ENCODE data around the gene LCN2.
A peak's percentile ranks its signal among the peaks of the same experiment; 100 is the strongest.

The LCN2 gene

DNA sequence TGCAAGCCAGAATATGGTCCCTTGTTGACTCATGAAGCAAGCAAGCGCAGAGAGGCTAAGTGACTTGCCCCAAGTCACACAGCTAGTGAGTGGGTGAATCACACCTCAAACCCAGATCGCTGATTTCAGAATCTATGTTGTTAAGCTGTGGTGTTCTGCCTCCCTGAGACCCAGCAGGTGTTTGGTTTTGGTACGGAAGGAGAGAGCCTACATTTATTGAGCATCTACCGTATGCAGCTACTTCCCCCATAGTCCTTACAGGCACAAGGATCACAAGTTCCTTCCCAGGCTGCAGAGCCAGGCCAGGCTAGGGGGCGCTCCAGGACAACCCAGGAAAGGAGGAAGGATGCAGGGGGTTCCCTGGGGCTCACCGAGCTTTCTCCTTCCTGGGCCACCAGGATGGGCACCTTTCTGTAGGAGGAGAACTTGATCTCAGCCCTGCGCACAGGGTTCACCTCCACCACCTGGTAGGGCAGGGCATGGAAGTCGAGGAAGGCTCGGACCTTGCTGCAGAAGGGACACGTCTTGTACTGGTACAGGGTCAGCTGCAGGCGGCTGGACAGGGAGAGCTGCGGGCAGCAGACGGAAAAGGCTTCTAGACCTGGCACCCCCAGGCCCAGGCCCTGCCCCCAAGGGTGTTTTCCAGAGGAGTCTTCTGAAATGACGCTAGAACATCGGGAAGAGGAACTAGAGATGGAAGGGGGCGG lies 24.2 kb upstream of the LCN2 start:
- TF ChIP-seq SIN3A (IDR thresholded peaks at IDR 0.05; ENCODE audit: borderline replicate concordance, insufficient read depth, low read length) (no peak), POLR2AphosphoS5 (IDR thresholded peaks at IDR 0.05; ENCODE audit: low read depth, low read length) (no peak), TAF1 (IDR thresholded peaks at IDR 0.05; ENCODE audit: borderline replicate concordance, insufficient read depth, low read length) (no peak), FOXP2 (optimal IDR thresholded peaks at IDR 0.05; ENCODE audit: borderline replicate concordance, extremely low read depth, extremely low read length, insufficient read depth) (no peak)
- TF ChIP-seq, protein P1, sequence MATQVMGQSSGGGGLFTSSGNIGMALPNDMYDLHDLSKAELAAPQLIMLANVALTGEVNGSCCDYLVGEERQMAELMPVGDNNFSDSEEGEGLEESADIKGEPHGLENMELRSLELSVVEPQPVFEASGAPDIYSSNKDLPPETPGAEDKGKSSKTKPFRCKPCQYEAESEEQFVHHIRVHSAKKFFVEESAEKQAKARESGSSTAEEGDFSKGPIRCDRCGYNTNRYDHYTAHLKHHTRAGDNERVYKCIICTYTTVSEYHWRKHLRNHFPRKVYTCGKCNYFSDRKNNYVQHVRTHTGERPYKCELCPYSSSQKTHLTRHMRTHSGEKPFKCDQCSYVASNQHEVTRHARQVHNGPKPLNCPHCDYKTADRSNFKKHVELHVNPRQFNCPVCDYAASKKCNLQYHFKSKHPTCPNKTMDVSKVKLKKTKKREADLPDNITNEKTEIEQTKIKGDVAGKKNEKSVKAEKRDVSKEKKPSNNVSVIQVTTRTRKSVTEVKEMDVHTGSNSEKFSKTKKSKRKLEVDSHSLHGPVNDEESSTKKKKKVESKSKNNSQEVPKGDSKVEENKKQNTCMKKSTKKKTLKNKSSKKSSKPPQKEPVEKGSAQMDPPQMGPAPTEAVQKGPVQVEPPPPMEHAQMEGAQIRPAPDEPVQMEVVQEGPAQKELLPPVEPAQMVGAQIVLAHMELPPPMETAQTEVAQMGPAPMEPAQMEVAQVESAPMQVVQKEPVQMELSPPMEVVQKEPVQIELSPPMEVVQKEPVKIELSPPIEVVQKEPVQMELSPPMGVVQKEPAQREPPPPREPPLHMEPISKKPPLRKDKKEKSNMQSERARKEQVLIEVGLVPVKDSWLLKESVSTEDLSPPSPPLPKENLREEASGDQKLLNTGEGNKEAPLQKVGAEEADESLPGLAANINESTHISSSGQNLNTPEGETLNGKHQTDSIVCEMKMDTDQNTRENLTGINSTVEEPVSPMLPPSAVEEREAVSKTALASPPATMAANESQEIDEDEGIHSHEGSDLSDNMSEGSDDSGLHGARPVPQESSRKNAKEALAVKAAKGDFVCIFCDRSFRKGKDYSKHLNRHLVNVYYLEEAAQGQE (IDR thresholded peaks at IDR 0.05; ENCODE audit: insufficient read depth in 1 of 2, low read depth in 2 of 2, low read length in 2 of 2), result no peak

DNA sequence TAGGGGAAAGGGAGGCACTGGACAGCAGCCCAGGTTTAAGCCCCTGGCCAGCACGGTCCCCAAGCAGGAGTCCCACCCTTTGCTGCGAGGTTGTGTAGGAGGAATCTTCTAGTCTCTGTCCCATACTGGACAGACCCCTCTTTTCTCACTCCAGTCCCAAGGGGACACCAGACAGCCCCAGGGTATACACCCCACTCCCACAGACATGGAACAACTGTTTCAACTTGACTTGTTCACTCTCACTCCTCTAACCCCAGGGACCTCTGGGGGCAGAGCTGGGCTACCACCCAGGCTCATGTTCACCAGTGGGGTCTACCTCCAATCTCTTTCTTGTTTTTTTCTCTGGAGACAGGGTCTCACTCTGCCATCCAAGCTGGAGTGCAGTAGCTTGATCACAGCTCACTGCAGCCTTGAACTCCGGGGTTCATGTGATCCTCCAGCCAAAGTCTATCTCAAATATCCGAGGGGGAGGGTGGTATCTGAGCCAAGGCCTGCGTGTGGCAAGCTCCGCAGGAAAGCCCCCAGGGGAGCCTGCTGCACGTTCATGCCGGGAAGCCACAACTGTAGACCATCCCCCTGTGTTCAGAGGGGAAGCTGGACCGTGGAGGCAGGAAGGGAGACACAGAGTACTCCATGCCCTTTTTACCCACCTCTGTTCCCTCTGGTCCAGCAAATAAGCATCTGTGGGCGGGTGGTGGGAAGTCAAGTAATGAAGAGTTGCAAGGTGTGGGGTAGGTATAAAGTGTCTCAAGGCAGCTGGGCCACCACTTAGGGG lies 23.5 kb upstream of the LCN2 start:
- TF ChIP-seq, protein P1 (IDR thresholded peaks at IDR 0.05; ENCODE audit: insufficient read depth in 1 of 2, low read depth in 2 of 2, low read length in 2 of 2), result no peak
- TF ChIP-seq SIN3A (IDR thresholded peaks at IDR 0.05; ENCODE audit: borderline replicate concordance, insufficient read depth, low read length) (no peak), POLR2AphosphoS5 (IDR thresholded peaks at IDR 0.05; ENCODE audit: low read depth, low read length) (no peak), TAF1 (IDR thresholded peaks at IDR 0.05; ENCODE audit: borderline replicate concordance, insufficient read depth, low read length) (no peak)

DNA sequence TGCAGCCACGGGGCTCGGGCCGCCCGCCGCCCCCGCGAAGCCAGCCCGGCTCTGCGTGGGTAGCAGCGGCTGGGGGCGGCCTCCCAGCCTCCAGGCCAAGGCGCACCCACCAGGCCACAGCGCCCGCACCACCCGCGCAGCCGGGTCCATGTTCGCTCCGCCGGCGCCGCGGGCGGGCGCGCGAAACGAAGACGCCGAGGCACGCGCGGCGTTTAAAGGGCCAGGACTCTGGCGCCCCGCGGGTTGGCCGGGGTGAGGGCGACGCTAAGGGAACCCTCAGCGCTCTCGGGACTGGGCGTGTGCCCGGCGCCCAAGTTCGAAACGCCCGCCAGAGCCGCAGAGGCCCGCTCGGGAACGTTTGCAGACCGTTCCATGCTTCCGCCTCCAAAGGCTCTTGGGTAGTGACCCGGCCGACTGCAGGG lies 21.7 kb upstream of the LCN2 start, which contains the start of gene PTGES2:
Gene PTGES2, minus strand, starts transcription at position 162 of the 422 bp plus-strand sequence. Its CDS starts 12 bp downstream, at position 150.
- TF ChIP-seq FOXP2 (optimal IDR thresholded peaks at IDR 0.05; ENCODE audit: borderline replicate concordance, extremely low read depth, extremely low read length, insufficient read depth) (no peak), POLR2AphosphoS5 (IDR thresholded peaks at IDR 0.05; ENCODE audit: low read depth, low read length) (peak; percentile 19; the same call in 1 of the 2 replicates), TAF1 (IDR thresholded peaks at IDR 0.05; ENCODE audit: borderline replicate concordance, insufficient read depth, low read length) (no peak), SIN3A (IDR thresholded peaks at IDR 0.05; ENCODE audit: borderline replicate concordance, insufficient read depth, low read length) (peak; percentile 65; the same call in 1 of the 2 replicates)
- TF ChIP-seq, protein P1 (IDR thresholded peaks at IDR 0.05; ENCODE audit: insufficient read depth in 1 of 2, low read depth in 2 of 2, low read length in 2 of 2), result no peak

DNA sequence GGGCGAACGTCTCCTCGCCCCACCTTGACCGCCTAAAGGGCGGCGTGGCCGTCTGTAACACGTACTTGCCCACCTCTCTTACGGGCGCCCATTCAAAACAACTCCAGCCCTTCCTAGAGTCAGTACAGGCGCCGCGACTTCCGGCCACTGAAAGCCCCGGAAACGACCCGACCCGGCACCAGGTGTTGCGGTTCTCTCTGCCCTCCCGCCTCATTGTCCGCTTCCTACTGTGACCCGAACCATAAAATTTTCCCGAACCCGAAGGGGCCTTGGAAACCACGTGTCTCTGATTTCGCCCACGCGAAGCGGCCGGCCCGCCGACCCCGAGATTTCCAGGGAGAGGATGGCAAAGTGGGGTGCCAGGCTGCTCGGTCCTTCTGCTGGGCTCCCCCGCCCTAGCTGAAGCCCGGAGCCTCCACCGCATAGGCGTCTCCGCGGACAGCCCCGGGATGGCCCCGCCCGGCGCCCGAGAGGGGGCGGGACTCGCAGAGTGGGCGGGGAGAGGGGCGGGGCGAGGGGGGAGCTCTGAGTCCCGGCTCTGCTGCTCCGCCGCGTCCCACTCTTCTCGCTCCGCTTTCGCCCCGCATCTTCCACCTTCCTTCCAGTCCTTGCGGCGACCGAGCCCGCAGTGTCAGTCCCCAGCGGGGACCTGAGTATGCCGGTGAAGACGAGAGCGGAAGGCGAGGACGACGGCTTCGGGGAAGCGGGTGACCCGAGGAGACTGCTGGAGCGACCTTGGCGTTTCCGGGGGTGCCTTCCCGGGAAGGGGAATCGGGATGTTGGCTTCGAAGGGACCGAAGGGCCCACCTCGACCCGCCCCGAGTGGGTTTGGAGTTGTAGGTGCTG lies 21.0 kb upstream of the LCN2 start:
- TF ChIP-seq SIN3A (IDR thresholded peaks at IDR 0.05; ENCODE audit: borderline replicate concordance, insufficient read depth, low read length) (no peak), TAF1 (IDR thresholded peaks at IDR 0.05; ENCODE audit: borderline replicate concordance, insufficient read depth, low read length) (0 out of 2 replicates have a peak, but pooled peaks have one; percentile 16), FOXP2 (optimal IDR thresholded peaks at IDR 0.05; ENCODE audit: borderline replicate concordance, extremely low read depth, extremely low read length, insufficient read depth) (no peak), POLR2AphosphoS5 (IDR thresholded peaks at IDR 0.05; ENCODE audit: low read depth, low read length) (peak; percentile 63; the same call in 1 of the 2 replicates)
- TF ChIP-seq, protein P1 (IDR thresholded peaks at IDR 0.05; ENCODE audit: insufficient read depth in 1 of 2, low read depth in 2 of 2, low read length in 2 of 2), result 0 out of 4 replicates have a peak, but pooled peaks of 1 of the 2 experiments have one; percentile 19
